GM21717 (cell line): Measurements from ENCODE around the gene PRR9.

ENCODE experiments used
- ATAC-seq: cut with Tn5 transposase; IDR thresholded peaks from one replicate; pipeline ENCODE4 v1.9.1; 2021; ENCODE audit warnings: mild to moderate bottlenecking, moderate library complexity; ENCODE audit not compliant: unreplicated experiment

The PRR9 gene

GRCh38 chr1:153262462-153263157 is 45.2 kb downstream of the PRR9 start:
- ATAC-seq, result no peak

- ATAC-seq, result no peak
Measured at GRCh38 chr1:153265457-153265856, 48.1 kb downstream of the PRR9 start.
